ENCODE measurements around the gene PSMF1. TPM values are rescaled to one million over a fixed set of nuclear protein-coding genes. Genes with fewer than 3 reads are reported as not detected.
A peak's percentile ranks its signal among the peaks of the same experiment; 100 is the strongest.

Gene PSMF1
- total and polyA plus RNA-seq, 9 of the 15 experiments (the other 6 are each of a cell fraction or from before 2014, with no cell fraction given) = 8.5 to 192 (median 33.2) TPM

DNA sequence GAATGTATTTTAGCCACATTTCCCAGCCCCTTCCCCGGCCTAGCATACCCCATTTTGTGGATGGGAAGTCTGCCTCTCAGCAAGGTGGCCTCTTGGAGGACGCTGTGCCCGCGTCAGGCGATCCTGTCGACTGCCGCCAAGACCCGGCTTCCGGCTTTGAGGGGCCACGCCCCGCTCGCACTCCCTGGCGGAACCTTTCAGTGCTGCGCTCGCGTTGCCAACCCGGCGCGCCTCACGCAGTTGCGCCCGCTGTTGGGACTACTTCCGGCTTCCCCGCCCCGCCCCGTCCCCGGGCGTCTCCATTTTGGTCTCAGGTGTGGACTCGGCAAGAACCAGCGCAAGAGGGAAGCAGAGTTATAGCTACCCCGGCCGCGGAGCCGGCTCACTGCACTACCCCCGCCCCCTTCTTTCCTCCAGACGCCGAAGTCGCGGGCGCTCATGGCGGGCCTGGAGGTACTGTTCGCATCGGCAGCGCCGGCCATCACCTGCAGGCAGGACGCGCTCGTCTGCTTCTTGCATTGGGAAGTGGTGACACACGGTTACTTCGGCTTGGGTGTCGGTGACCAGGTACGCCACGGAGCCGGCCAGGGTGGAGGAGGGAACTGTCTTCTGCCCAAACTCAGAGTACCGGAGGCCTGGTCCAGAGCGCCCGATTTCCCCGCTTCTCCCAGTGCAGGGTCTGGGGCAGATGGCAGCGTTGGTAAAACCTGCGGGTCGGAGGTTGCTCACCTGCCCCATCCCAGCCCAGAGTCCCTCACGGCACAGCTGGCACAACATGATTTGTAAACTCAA, at the start of gene PSMF1 (continued):
- TF ChIP-seq HMBOX1 (IDR thresholded peaks at IDR 0.05) (no peak), ZNF121 (CRISPR knock-in tag; conservative IDR thresholded peaks at IDR 0.05) (no peak), FOXO4 (CRISPR knock-in tag; IDR thresholded peaks at IDR 0.05) (no peak), MED1 (CRISPR knock-in tag; IDR thresholded peaks at IDR 0.05; ENCODE audit: borderline replicate concordance) (no peak), CTBP1 (IDR thresholded peaks at IDR 0.05; ENCODE audit: borderline replicate concordance) (peak; percentile 79; the same call in 1 of the 2 replicates), CREB1 (IDR thresholded peaks at IDR 0.05) (peak; percentile 69), CREB1 (CRISPR knock-in tag; IDR thresholded peaks at IDR 0.05) (peak; percentile 89), RBM14 (IDR thresholded peaks at IDR 0.05; ENCODE audit: borderline replicate concordance, insufficient read depth, low read depth, low read length) (no peak), FOXP1 (CRISPR knock-in tag; IDR thresholded peaks at IDR 0.05) (no peak), RCOR1 (IDR thresholded peaks at IDR 0.05; ENCODE audit: borderline replicate concordance in 1 of 2, low read depth in 2 of 2, low read length in 2 of 2) (peak in 1 of 2 experiments; percentile 64; a peak in 1 of 4 replicates), POLR2B (IDR thresholded peaks at IDR 0.05; ENCODE audit: low read depth, partially characterized antibody) (peak; percentile 54), ZBTB5 (IDR thresholded peaks at IDR 0.05) (no peak), E2F3 (CRISPR knock-in tag; IDR thresholded peaks at IDR 0.05) (no peak), TRIM28 (IDR thresholded peaks at IDR 0.05) (0 out of 2 replicates have a peak, but pooled peaks have one; percentile 22), ARID1B (IDR thresholded peaks at IDR 0.05) (peak; percentile 33; the same call in 1 of the 2 replicates), COPS2 (conservative IDR thresholded peaks at IDR 0.05) (no peak), PTRF (tag; IDR thresholded peaks at IDR 0.05) (no peak), BRF1 (IDR thresholded peaks at IDR 0.05; ENCODE audit: borderline replicate concordance, extremely low read depth, insufficient read length) (no peak), TFAM (CRISPR knock-in tag; conservative IDR thresholded peaks at IDR 0.05) (no peak), TARDBP (IDR thresholded peaks at IDR 0.05) (0 out of 2 replicates have a peak, but pooled peaks have one; percentile 65), ZNF174 (CRISPR knock-in tag; IDR thresholded peaks at IDR 0.05) (no peak), NFATC3 (IDR thresholded peaks at IDR 0.05) (no peak), PRMT5 (CRISPR knock-in tag; IDR thresholded peaks at IDR 0.05) (no peak), GABPB2 (CRISPR knock-in tag; conservative IDR thresholded peaks at IDR 0.05) (no peak), BACH1 (tag; IDR thresholded peaks at IDR 0.05) (no peak)
- TF ChIP-seq, protein P1, sequence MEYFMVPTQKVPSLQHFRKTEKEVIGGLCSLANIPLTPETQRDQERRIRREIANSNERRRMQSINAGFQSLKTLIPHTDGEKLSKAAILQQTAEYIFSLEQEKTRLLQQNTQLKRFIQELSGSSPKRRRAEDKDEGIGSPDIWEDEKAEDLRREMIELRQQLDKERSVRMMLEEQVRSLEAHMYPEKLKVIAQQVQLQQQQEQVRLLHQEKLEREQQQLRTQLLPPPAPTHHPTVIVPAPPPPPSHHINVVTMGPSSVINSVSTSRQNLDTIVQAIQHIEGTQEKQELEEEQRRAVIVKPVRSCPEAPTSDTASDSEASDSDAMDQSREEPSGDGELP (CRISPR knock-in tag; IDR thresholded peaks at IDR 0.05; ENCODE audit: borderline replicate concordance) = peak; percentile 92
